Epithelial cell of esophagus (primary cell): ENCODE measurements around the gene AHCYL1.

Experiments
- DNase-seq: peaks from one replicate; pipeline ENCODE4 v3.0.0; 2010; ENCODE audit warnings: low read depth
- H3K4me3 ChIP-seq: 2 replicates; pipeline ENCODE4 v1.5.1; 2011; ENCODE audit warnings: mild to moderate bottlenecking, low read length, control low read depth
- TF ChIP-seq, protein P1 (sequence below): IDR thresholded peaks from 2 replicates; pipeline ENCODE4 v1.5.1; 2011; ENCODE audit warnings: low read depth, mild to moderate bottlenecking, low read length, control low read depth, inconsistent platforms; ENCODE audit not compliant: insufficient read depth; ENCODE audit errors: missing control alignments

The AHCYL1 gene

DNA sequence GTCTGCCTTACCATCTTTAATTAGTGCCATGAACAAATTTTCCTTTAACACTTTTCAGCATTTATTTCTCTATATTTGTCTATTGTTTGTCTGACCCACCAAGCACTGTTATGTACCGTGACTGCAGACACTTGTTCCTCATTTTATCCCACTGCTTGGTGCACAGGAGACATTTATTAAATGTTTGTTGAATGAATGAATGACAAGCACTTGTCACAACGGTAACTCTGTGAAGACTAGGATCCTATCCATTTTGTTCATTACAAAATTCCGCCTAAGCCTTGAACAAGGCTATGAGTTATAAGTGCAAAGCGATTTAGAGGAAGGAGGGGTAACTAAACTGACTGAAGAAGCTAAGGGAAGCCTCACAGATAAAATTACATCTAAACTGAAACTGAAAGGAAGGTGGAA is 49.5 kb downstream of the AHCYL1 start:
- TF ChIP-seq, protein P1, sequence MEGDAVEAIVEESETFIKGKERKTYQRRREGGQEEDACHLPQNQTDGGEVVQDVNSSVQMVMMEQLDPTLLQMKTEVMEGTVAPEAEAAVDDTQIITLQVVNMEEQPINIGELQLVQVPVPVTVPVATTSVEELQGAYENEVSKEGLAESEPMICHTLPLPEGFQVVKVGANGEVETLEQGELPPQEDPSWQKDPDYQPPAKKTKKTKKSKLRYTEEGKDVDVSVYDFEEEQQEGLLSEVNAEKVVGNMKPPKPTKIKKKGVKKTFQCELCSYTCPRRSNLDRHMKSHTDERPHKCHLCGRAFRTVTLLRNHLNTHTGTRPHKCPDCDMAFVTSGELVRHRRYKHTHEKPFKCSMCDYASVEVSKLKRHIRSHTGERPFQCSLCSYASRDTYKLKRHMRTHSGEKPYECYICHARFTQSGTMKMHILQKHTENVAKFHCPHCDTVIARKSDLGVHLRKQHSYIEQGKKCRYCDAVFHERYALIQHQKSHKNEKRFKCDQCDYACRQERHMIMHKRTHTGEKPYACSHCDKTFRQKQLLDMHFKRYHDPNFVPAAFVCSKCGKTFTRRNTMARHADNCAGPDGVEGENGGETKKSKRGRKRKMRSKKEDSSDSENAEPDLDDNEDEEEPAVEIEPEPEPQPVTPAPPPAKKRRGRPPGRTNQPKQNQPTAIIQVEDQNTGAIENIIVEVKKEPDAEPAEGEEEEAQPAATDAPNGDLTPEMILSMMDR, result no peak
- H3K4me3 ChIP-seq, result peak overlapping the region; percentile 77
- DNase-seq, result no peak

DNA sequence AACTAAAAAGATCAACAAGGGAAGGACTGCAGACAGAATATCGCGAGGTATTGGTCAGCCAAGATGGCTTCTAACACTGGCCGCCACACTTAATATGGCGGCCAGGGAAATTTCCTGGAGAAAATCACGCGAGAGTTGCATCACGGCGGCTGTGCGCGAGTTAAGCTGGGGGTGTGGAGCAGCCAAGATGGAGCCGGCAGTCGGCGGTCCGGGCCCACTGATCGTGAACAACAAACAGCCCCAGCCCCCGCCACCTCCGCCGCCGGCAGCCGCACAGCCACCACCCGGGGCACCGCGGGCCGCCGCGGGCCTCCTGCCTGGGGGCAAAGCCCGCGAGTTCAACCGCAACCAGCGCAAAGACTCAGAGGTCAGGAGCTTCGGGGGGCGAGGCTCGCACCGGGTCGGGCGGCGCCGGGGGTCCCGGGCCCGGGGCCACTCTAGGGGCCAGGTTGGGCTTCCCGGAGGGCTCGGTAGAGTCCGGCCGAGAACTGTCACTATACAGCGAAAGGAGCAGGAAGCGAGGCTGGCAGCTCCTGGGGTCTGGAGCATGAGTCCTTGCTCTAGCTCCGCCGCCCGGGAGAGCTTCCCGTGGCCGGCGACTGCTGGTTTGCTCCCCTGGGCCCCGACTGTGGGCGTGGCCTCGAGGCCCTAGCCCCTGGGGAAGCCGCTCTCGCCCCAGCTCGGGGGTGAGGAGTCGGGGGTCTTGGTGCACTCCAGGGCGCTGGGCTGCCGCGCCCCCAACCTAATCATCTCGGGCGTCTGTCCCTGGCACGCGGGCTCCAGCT is 50.1 kb downstream of the AHCYL1 start, which contains the start of gene STRIP1:
TSS of gene STRIP1 (plus strand) at position 174 of the 785 bp plus-strand sequence. CDS start at position 188, 14 bp downstream.
- H3K4me3 ChIP-seq, result peak within 1 kb of the TSS; percentile 77
- DNase-seq, result peak; percentile 97
- TF ChIP-seq, protein P1, result no peak

DNA sequence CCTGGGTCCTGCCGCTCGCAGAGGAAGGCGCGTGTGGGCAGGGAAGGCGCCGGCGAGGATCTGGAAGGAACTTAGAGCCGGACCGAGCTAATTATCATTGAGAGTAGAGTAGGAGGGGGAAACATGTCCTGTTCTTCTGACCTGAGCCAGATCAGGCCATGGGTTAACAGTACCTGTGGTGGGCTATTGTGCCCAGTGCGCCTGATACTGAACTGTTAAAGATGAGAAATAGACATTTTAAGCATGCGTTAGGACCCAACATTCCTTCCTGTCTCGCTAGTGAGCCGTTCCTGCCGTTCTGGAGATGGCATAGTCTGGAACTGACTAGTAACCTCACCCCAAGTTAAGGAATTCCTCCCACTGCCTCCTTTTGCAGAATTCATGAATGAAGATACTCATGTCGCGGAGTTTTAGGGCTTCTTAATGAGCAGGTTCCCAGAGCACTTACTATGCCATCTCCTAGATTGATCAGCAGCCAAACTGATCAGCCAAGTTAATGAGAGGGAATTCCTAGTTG is 50.7 kb downstream of the AHCYL1 start:
- TF ChIP-seq, protein P1, result no peak

DNA sequence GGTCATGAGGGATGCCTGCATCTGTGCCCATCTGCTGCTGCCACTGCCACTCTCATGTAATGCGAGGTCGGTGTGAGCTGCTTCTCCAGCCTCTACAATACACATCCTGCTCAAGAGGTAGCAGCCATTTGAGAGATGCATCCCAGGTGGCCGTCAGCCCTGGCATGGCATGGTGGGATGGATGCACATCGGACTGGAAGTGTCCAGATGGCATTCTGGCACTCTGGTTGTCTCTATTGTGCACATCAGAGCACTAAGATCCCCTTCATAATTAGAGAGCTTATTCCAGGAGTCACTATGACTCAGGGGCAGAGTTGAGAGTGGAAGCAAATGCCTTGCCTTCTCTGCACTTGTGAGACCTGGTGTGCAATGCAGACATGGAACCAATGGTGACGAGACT is 53.7 kb downstream of the AHCYL1 start:
- H3K4me3 ChIP-seq, result no peak overlapping the region
- no peak for DNase-seq
- TF ChIP-seq, protein P1, result no peak

More for the DNA sequence above, 50.7 kb downstream of the AHCYL1 start:
- H3K4me3 ChIP-seq, result peak overlapping the region; percentile 77
- DNase-seq, result peak; percentile 38

DNA sequence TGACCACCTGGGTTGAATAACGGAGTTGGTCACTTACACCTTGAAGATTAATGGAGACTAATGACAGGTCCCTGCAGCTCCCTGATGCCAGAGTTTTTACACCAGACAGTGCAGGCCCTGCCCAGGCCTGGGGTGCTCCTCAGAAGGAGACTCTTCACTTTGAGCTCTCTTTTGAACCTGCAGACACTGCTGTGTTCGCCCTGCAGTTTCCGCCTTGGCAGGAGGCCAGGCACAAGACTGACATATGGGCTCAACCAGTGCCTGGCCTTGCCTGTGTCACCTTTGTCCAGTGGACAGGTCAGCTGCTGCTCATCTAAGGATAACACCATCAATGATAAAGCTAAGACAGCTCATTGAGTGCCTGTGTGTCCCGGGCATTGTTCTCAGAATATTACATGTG is 55.1 kb downstream of the AHCYL1 start:
- no peak overlapping the region for H3K4me3 ChIP-seq
- DNase-seq, result no peak
- TF ChIP-seq, protein P1, result no peak

DNA sequence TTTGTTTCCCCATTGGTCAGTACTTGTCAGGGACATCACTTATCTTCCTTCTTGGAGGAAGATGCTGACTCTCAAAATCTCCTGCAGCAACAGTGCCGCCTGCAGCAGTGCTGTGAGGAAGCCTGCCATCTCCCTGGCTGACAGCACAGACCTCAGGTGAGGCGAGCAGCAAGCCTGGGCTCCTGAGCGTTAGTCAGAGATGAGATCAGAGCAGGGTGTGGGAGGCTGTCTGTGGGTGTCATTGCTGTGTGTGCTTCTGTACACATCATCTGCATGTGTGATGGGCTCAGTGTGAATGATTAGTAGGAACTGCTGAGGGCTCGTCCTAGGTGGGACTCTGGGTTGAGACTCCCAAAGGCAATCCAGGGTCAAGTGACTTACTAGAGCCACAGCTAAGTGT is 56.0 kb downstream of the AHCYL1 start:
- TF ChIP-seq, protein P1, result peak; percentile 25
- no peak overlapping the region for H3K4me3 ChIP-seq
- peak; percentile 97 for DNase-seq

DNA sequence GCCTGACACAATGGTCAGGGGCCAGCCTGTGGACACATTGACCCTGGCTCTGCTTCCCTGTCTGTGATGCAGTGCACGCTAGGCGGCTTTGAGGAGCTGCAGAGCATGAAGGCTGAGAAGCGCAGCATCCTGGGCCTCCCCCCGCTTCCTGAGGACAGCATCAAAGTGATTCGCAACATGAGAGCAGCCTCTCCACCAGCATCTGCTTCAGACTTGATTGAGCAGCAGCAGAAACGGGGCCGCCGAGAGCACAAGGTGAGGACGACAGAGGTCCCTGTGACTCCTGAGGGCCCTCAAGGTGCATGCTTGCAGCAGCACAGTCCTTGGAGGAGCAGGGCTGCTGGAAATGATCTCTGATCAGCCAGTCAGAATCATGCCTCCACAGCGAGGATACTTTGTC is 58.5 kb downstream of the AHCYL1 start:
- DNase-seq, result no peak
- TF ChIP-seq, protein P1, result no peak
- H3K4me3 ChIP-seq, result no peak overlapping the region
